Keratinocyte (primary cell): Measurements from ENCODE around the gene MIEN1. TPM values are rescaled to one million over a fixed set of nuclear protein-coding genes. Genes with fewer than 3 reads are reported as not detected.

Source experiments
- DNase-seq: peaks from one replicate; pipeline ENCODE4 v3.0.0-alpha.2; 2011; ENCODE audit warnings: low read depth, missing footprints, low spot score
- FAIRE-seq: peaks from 2 replicates; lab custom pipeline; 2011; peaks lifted over from hg19 to GRCh38; lab: Jason Lieb, UNC
- H2AFZ ChIP-seq: 2 replicates; pipeline ENCODE4 v1.6.0; 2012; ENCODE audit warnings: low read length, control low read depth, inconsistent platforms; ENCODE audit not compliant: control insufficient read depth
- H3K27ac ChIP-seq: 2 replicates; pipeline ENCODE4 v1.5.1; 2011; ENCODE audit warnings: low read length; ENCODE audit not compliant: control insufficient read depth, insufficient read depth
- H3K27me3 ChIP-seq: 3 replicates; pipeline ENCODE4 v1.6.0; 2011; ENCODE audit warnings: low read length; ENCODE audit not compliant: control insufficient read depth, insufficient read depth; ENCODE audit errors: extremely low read depth
- H3K36me3 ChIP-seq, 2 experiments: 2 replicates in 1 of 2; 3 replicates in 1 of 2; pipeline ENCODE4 v1.5.1; 2011; ENCODE audit warnings: low read length in 2 of 2, mild to moderate bottlenecking in 1 of 2; ENCODE audit not compliant: control insufficient read depth in 2 of 2, insufficient read depth in 2 of 2; ENCODE audit errors: extremely low read depth in 1 of 2
- H3K4me1 ChIP-seq: 3 replicates; pipeline ENCODE4 v1.5.1; 2011; ENCODE audit warnings: low read length; ENCODE audit not compliant: control insufficient read depth, insufficient read depth; ENCODE audit errors: extremely low read depth
- H3K4me2 ChIP-seq: 3 replicates; pipeline ENCODE4 v1.6.0; 2011; ENCODE audit warnings: low read depth, low read length; ENCODE audit not compliant: control insufficient read depth, insufficient read depth; ENCODE audit errors: extremely low read depth
- H3K4me3 ChIP-seq, 3 experiments: fragments of 200-600 bp in 1 of 3; sonication (generic) in 1 of 3; 2 replicates in 2 of 3; 3 replicates in 1 of 3; pipeline ENCODE4 v1.5.1; 2011 to 2016; ENCODE audit warnings: low read length in 3 of 3, mild to moderate bottlenecking in 3 of 3, control low read depth in 2 of 3, inconsistent platforms in 1 of 3, low read depth in 1 of 3, mixed read lengths in 1 of 3, mixed run types in 1 of 3, moderate library complexity in 1 of 3; ENCODE audit not compliant: control insufficient read depth in 2 of 3, insufficient read depth in 2 of 3; ENCODE audit errors: extremely low read depth in 1 of 3
- H3K79me2 ChIP-seq: 2 replicates; pipeline ENCODE4 v1.6.0; 2012; ENCODE audit warnings: low read length; ENCODE audit not compliant: control insufficient read depth, insufficient read depth
- H3K9ac ChIP-seq: 3 replicates; pipeline ENCODE4 v1.6.0; 2011; ENCODE audit warnings: low read length; ENCODE audit not compliant: control insufficient read depth, insufficient read depth; ENCODE audit errors: extremely low read depth
- H3K9me1 ChIP-seq: 3 replicates; pipeline ENCODE4 v1.6.0; 2011; ENCODE audit warnings: low read length; ENCODE audit not compliant: control insufficient read depth, insufficient read depth; ENCODE audit errors: extremely low read depth
- H3K9me3 ChIP-seq: 2 replicates; pipeline ENCODE4 v1.5.1; 2012; ENCODE audit warnings: low read depth, low read length; ENCODE audit not compliant: control insufficient read depth
- H4K20me1 ChIP-seq: 3 replicates; pipeline ENCODE4 v1.6.0; 2011; ENCODE audit warnings: low read length; ENCODE audit not compliant: control insufficient read depth, insufficient read depth; ENCODE audit errors: extremely low read depth
- EZH2 ChIP-seq: IDR thresholded peaks from one replicate; pipeline ENCODE4 v1.6.1; 2012; ENCODE audit warnings: inconsistent platforms, mild to moderate bottlenecking, low read length, moderate library complexity
- dilution Hi-C: fragments of 300-500 bp; cut with MboI; formaldehyde crosslinking; loops from one replicate; pipeline ENCODE4 v1.7.0; 2020; ENCODE audit warnings: low sequenced_read_pairs; ENCODE audit not compliant: extremely low pct_ligation_motif_present
- polyA plus RNA-seq, 5 experiments: library from polyadenylated mRNA; depleted of rRNA in 3 of 5; stranded (reverse) in 3 of 5; stranded (forward) in 1 of 5; unstranded in 1 of 5; fragments of >200 nt; gene quantifications; 1 replicate in 1 of 5; 2 replicates in 3 of 5; 3 replicates in 1 of 5; pipeline versions ENCODE4 v1.2.1 to v1.2.3, GENCODE V29; 2011 to 2012; ENCODE audit warnings: missing spikeins in 2 of 5, low read depth in 1 of 5, low replicate concordance in 1 of 5
- TF ChIP-seq, protein P1 (sequence below), 3 experiments: IDR thresholded peaks in 1 of 3; conservative IDR thresholded peaks in 1 of 3; optimal IDR thresholded peaks in 1 of 3; 2 replicates in 2 of 3; 3 replicates in 1 of 3; pipeline versions ENCODE3 to v1.5.1; 2011; ENCODE audit warnings: low read length in 3 of 3, mild to moderate bottlenecking in 3 of 3, moderate library complexity in 2 of 3, control low read depth in 1 of 3, inconsistent platforms in 1 of 3; ENCODE audit not compliant: insufficient read depth in 2 of 3; ENCODE audit errors: extremely low read depth in 1 of 3

MIEN1 gene
- polyA plus RNA-seq, 1 donor (not counting 4 experiments of a cell fraction or from before 2014, with no cell fraction given) = 38.4 TPM

DNA sequence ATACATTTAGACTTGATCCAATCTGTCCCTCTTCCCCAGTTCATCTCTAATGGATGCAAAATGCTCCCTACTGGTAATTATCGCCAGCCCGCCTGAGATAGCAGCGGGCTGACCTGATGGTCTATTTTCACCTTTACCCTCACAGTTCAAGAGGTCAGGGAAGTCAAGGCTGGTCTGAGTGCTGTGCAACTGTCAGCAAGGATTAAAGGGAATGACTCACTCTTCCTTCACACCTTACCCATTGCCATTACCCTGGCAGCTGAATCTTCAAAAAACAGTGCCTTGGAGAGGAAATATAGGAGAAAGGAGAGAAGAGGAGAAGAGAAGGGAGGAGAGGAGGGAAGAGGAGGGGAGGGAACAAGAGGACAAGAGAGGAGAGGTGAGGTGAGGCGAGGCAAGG lies 43.7 kb upstream of the MIEN1 start:
- Histone ChIP-seq H3K9me1 (no peaks in the 10 kb centered on the region), H3K27me3 (peaks cover 34% of the 10 kb centered on the region), H3K79me2 (no peaks in the 10 kb centered on the region), H3K4me1 (peaks cover 19% of the 10 kb centered on the region), H3K36me3 (no peaks in the 10 kb centered on the region), H4K20me1 (no peaks in the 10 kb centered on the region), H3K9me3 (no peaks in the 10 kb centered on the region), H3K27ac (no peak overlapping the region), H3K9ac (no peak overlapping the region), H3K4me3 (no peak overlapping the region), H2AFZ (no peak overlapping the region), H3K4me2 (no peak overlapping the region)
- TF ChIP-seq EZH2 = no peak
- TF ChIP-seq, protein P1, sequence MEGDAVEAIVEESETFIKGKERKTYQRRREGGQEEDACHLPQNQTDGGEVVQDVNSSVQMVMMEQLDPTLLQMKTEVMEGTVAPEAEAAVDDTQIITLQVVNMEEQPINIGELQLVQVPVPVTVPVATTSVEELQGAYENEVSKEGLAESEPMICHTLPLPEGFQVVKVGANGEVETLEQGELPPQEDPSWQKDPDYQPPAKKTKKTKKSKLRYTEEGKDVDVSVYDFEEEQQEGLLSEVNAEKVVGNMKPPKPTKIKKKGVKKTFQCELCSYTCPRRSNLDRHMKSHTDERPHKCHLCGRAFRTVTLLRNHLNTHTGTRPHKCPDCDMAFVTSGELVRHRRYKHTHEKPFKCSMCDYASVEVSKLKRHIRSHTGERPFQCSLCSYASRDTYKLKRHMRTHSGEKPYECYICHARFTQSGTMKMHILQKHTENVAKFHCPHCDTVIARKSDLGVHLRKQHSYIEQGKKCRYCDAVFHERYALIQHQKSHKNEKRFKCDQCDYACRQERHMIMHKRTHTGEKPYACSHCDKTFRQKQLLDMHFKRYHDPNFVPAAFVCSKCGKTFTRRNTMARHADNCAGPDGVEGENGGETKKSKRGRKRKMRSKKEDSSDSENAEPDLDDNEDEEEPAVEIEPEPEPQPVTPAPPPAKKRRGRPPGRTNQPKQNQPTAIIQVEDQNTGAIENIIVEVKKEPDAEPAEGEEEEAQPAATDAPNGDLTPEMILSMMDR (optimal IDR thresholded peaks at IDR 0.05 in 1 of 3, IDR thresholded peaks at IDR 0.05 in 1 of 3, conservative IDR thresholded peaks at IDR 0.05 in 1 of 3; ENCODE audit: extremely low read depth in 1 of 3, insufficient read depth in 2 of 3, low read length in 3 of 3) = no peak
- no peak for DNase-seq
- peak; percentile 17 for FAIRE-seq
- dilution Hi-C loops = no loop called here

DNA sequence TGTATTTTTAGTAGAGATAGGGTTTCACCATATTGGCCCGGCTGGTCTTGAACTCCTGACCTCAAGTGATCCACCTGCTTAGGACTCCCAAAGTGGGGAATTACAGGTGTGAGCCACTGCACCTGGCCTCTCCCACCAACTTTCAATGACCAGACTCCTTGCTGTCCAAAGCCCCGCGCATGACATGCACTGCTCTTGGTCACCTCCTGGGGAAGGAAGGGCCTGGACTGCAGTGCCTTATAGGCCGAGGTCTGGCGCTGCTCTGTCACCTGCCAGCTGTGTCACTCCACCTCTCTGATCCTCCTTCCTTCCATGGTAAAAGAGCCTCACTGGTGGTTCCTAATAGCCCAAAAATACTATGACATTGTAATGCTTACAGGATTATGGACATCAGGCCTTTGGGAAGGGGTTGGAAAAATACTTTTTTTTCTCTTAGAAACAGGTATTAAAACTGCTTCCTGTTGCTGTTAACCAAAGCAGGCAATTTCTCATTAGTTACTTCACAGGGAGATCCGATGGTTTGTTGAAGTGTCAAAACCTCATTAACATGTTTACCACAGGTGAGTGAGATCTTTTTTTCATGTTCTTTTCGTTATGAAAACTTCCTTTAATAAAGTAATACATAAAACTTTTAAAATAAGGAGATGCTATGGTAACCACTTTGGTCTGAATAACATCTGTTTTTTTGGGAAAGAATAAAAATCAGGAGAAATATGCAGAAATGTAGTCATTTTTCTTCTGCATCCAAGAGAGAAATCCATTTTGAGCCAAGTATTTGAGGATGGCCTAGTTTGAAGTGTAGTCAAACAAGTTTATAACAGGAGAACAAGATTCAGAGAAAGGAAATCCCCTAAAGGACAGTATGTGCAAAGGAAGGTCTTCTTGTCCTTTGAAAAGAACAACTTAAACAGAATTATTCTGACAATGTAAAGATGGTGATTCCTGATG lies 42.9 kb upstream of the MIEN1 start:
- no peak for DNase-seq
- H4K20me1 ChIP-seq = no peaks in the 10 kb centered on the region
- no peak for FAIRE-seq
- no peaks in the 10 kb centered on the region for H3K79me2 ChIP-seq
- no peaks in the 10 kb centered on the region for H3K9me1 ChIP-seq
- no peak overlapping the region for H3K4me3 ChIP-seq
- dilution Hi-C loops = no loop called here
- no peaks in the 10 kb centered on the region for H3K36me3 ChIP-seq
- H3K27me3 ChIP-seq = peaks cover 42% of the 10 kb centered on the region
- no peak overlapping the region for H2AFZ ChIP-seq
- H3K4me2 ChIP-seq = no peak overlapping the region
- no peaks in the 10 kb centered on the region for H3K9me3 ChIP-seq
- peaks cover 19% of the 10 kb centered on the region for H3K4me1 ChIP-seq
- H3K9ac ChIP-seq = no peak overlapping the region
- no peak overlapping the region for H3K27ac ChIP-seq
- no peak for TF ChIP-seq EZH2
- TF ChIP-seq, protein P1 (optimal IDR thresholded peaks at IDR 0.05 in 1 of 3, IDR thresholded peaks at IDR 0.05 in 1 of 3, conservative IDR thresholded peaks at IDR 0.05 in 1 of 3; ENCODE audit: extremely low read depth in 1 of 3, insufficient read depth in 2 of 3, low read length in 3 of 3) = no peak
